ENCODE results near the gene CNN2.

DNA sequence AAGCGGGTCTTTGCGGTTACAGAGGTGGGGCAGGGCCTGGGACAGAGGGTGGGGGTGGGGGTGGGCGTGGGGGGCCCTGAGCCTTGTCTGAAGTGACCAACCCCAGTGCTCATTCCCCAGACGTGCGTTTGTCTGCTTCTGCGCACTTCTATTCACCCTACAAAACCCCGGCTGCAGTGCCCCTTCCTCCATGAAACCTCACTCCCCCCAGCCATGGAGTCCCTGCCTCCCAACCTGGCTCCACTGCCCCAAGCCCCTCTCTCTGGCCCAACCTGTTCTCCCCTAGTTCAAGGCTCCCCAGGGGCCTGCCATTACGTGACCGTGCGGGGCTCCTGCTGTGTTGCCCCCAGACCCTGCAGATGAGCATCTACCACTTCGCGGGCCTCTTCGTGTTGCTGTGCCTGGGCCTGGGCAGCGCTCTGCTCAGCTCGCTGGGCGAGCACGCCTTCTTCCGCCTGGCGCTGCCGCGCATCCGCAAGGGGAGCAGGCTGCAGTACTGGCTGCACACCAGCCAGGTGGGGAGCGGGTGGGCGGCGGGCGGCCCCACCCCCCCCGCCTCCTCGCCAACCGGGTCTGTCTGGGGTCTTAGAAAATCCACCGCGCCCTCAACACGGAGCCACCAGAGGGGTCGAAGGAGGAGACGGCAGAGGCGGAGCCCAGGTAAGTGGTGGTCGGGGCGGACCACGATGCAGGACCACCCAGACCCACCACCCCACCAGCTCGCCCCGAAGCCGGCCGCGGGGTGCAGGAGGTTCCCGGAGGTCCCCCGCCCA, 18.0 kb upstream of the CNN2 start:
- TF ChIP-seq POLR2A (IDR thresholded peaks at IDR 0.05) (no peak), EP300 (IDR thresholded peaks at IDR 0.05; ENCODE audit: low read depth) (no peak)
- TF ChIP-seq, protein P1, sequence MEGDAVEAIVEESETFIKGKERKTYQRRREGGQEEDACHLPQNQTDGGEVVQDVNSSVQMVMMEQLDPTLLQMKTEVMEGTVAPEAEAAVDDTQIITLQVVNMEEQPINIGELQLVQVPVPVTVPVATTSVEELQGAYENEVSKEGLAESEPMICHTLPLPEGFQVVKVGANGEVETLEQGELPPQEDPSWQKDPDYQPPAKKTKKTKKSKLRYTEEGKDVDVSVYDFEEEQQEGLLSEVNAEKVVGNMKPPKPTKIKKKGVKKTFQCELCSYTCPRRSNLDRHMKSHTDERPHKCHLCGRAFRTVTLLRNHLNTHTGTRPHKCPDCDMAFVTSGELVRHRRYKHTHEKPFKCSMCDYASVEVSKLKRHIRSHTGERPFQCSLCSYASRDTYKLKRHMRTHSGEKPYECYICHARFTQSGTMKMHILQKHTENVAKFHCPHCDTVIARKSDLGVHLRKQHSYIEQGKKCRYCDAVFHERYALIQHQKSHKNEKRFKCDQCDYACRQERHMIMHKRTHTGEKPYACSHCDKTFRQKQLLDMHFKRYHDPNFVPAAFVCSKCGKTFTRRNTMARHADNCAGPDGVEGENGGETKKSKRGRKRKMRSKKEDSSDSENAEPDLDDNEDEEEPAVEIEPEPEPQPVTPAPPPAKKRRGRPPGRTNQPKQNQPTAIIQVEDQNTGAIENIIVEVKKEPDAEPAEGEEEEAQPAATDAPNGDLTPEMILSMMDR (IDR thresholded peaks at IDR 0.05) = no peak

Data from transverse colon (tissue), 3 donors.